ENCODE measurements around the gene PHF1.

The PHF1 gene

GRCh38 chr6:33456156-33456555 lies 45.3 kb downstream of the PHF1 start:
- in situ Hi-C loops (cut with HindIII; ENCODE audit: low sequenced_read_pairs), result no loop called here
- no peak for TF ChIP-seq CTCF (IDR thresholded peaks at IDR 0.05; ENCODE audit: low read depth, low read length, missing control alignments)
- H3K4me3 ChIP-seq (ENCODE audit: low read depth, low read length), result no peak overlapping the region
- DNase-seq (ENCODE audit: low read depth), result no peak

DNA sequence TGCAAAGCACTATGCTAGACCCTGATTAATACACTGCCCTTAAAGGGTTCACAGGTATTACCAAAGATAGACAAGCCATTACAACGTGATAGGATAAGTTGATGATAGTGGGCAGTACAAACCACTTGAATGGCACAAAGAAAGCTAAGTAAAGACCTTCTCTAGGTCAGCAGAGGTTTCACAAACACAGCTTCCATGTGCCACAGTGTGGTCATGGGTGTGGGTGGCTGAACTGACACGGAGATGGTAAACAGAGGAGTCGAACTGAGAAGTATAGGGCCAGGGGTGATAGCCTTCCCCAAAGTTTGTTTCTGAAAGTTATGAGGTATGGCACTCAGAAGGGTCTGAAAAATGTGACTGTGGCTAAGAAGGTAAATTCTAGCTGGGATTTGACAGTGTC lies 47.9 kb downstream of the PHF1 start:
- no peak for TF ChIP-seq CTCF (IDR thresholded peaks at IDR 0.05; ENCODE audit: low read depth, low read length, missing control alignments)
- H3K4me3 ChIP-seq (ENCODE audit: low read depth, low read length), result no peak overlapping the region
- DNase-seq (ENCODE audit: low read depth), result no peak
- in situ Hi-C loops (cut with HindIII; ENCODE audit: low sequenced_read_pairs), result no loop called here

DNA sequence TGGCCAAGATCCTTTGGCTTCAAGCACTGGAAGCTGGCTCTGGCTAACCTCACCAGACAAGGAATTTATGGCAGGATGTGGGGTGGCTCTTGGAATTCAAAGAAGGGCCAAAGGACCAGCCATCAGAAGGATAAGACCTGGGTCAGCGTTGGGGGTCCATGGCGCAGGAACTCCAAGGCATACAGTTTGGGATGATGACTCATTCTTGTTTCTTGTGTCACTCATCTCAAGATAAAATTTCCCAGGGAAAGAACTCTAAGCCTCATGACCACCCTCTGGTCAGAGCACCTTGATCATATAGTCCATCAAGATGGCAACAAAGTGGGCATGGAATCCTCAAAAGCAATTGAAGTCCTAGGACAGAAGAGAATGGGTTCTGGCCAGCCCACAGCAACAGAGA lies 48.4 kb downstream of the PHF1 start:
- no peak overlapping the region for H3K4me3 ChIP-seq (ENCODE audit: low read depth, low read length)
- no peak for DNase-seq (ENCODE audit: low read depth)
- in situ Hi-C loops (cut with HindIII; ENCODE audit: low sequenced_read_pairs), result no loop called here
- no peak for TF ChIP-seq CTCF (IDR thresholded peaks at IDR 0.05; ENCODE audit: low read depth, low read length, missing control alignments)

Data from astrocyte of the cerebellum (primary cell).